EL (cell line): ENCODE data around the gene COL4A2.

ENCODE experiments used
- DNase-seq: peaks from one replicate; pipeline ENCODE4 v3.0.0-alpha.2; 2016

COL4A2 gene

GRCh38 chr13:110306960-110307766 is at the start of gene COL4A2, which contains the start of gene COL4A1:
COL4A2 (plus strand) TSS chr13:110307284; CDS start chr13:110307904, 620 bp downstream.
COL4A1 (minus strand) TSS chr13:110307157; CDS start chr13:110307027, 130 bp downstream.
- DNase-seq, result peak; percentile 78

GRCh38 chr13:110257408-110257807 is 49.7 kb upstream of the COL4A2 start:
- no peak for DNase-seq

- peak; percentile 32 for DNase-seq
Observed at GRCh38 chr13:110258876-110259631, 48.0 kb upstream of the COL4A2 start.

- DNase-seq, result peak; percentile 38
Observed at GRCh38 chr13:110259651-110260050, 47.4 kb upstream of the COL4A2 start.

- no peak for DNase-seq
Observed at GRCh38 chr13:110261166-110262081, 45.7 kb upstream of the COL4A2 start.

GRCh38 chr13:110262082-110262436 is 45.0 kb upstream of the COL4A2 start:
- no peak for DNase-seq

DNA sequence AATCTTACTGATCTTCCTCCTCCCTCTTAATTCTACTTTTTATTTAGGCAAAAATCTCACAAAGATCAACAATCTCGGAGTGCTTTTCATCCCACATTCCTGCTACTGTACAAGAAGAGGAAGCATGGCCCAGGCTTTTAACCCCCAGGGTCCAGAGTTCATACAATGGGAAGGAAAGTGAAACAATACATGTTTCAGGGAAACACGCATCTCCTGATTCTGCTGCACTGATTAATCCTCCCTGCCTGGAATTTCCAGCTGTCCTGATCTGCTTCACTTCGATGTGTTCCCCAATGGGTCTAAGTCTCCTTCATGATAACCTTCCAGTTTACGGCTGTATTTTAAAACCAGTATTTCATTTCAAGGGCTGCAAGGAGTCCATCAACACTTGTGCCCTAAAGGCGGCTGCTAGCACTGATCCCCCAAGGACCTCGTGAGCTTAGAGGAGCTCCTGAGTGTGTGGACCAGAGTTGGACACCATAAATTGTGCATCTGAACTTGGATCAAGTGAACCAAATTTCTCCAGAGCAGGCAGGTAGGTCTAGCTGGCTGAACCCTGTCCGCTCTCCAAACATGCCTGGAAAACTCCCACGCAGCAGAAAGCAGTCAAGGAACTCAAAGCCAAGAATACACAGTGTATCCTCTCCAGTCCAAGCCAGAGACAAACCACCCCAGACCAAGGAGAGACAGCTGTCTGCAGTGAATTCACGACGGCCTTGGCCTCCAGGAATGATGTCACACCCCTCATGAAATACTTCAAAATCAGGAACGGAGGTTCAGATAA is 44.4 kb upstream of the COL4A2 start:
- no peak for DNase-seq

DNA sequence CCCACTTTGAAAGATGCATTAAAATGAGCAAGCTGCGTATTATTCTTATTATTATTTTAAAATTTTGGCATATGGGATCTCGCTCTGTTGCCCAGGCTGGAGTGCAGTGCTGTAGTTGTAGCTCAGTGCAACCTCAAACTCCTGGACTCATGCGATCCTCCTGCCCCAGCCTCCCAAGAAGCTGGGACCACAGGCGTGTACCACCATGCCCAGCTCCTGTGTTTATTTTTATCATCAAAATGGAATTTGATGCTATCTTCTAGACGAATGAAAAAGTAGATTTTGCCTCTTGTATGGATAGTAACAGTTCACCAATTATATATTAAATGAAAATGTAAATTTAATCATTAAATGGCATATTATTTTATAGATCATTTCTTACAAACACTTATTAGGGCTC is 43.7 kb upstream of the COL4A2 start:
- no peak for DNase-seq

DNA sequence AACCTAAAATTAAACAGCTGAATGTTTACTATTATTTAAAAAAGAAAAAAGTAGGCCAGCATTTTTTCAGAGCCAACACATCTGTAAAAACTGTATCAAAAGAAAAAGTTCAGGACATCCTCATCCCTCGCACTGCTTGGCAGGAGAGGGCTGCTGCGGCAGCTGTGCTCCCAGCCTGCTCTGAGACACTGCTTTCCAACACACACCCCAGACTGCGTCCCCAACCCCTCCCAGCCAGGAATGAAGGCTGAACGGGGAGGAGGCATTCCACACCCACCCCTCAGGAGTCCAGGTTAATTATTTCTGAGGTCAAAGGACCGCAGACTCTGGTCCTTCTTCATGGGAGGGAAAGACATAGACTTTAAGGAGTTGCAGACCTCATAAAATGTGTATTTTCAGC is 43.2 kb upstream of the COL4A2 start:
- DNase-seq, result no peak

GRCh38 chr13:110264685-110265275 is 42.3 kb upstream of the COL4A2 start:
- no peak for DNase-seq

DNA sequence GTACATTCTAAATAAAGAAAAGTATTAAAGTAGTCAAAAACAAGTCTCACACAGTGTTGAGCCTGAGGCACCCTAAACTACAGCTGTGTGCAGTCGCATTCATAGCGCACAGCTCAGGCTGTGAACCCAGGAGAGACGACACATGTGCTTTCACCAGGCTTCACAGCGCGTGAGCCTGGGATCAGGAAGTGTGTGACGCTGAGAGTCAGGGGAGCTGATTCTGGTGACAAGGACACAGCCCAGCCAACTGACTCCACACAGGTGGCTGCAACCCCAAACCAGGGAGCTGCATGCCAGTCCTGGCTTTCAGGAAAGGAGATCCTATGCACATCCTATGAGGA is 41.8 kb upstream of the COL4A2 start:
- no peak for DNase-seq

DNA sequence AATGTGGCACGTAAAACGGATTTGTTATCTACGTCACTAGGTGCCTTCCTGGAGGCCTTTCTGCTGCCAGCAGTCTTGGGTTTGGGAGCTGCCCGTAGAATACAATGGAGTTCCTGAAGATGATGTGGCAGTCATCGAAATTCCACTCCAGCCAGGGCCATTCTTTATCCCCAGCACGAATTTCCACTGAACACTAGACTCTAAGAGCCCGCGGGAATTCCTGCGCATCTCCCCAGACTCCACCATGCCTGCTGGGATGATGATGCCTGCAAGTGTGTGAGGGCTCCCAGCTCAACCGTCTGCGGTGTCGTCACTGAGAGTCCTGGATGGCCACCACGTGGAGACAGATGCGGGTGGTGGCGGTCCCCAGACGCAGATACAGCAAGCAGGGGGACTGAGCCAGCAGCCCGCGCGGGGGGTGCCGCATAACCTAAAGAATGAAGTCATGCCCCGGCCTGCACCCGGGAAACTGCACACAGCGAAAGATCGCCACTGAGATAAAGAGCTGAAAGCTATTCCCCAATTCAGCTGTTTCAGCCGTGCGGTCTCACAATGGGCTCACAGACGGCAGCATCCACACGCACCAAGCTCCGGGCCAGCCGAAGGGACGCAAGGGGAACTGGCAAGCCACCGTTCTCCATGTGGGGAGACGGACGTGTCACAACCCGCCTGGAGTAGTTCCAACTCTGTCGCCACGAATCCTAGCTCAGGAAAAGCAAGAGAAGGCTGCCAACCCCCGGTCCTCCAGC is 41.2 kb upstream of the COL4A2 start:
- DNase-seq, result no peak

GRCh38 chr13:110266431-110266809 is 40.7 kb upstream of the COL4A2 start:
- no peak for DNase-seq

GRCh38 chr13:110266983-110267382 is 40.1 kb upstream of the COL4A2 start:
- DNase-seq, result no peak

DNA sequence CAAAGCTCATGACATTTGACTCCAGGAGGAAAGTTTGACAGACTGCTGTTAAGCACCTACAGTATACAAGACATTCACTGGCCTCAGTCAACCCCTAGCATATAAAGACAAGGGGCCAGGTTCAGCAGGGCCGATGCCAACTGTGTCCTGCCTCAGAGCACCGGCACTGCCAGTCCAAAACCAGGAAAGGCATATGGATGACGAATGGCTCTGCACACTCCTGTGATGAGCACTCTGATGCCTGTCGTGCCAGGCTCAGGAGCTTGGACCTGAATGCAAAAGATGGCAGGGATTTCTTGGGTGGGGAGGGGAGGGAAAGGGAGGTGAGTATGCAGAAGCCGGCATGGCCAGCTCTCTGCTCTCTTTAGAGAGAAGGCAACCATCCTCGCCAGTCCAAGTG is 39.0 kb upstream of the COL4A2 start:
- no peak for DNase-seq

GRCh38 chr13:110268576-110269185 is 38.4 kb upstream of the COL4A2 start:
- no peak for DNase-seq

DNA sequence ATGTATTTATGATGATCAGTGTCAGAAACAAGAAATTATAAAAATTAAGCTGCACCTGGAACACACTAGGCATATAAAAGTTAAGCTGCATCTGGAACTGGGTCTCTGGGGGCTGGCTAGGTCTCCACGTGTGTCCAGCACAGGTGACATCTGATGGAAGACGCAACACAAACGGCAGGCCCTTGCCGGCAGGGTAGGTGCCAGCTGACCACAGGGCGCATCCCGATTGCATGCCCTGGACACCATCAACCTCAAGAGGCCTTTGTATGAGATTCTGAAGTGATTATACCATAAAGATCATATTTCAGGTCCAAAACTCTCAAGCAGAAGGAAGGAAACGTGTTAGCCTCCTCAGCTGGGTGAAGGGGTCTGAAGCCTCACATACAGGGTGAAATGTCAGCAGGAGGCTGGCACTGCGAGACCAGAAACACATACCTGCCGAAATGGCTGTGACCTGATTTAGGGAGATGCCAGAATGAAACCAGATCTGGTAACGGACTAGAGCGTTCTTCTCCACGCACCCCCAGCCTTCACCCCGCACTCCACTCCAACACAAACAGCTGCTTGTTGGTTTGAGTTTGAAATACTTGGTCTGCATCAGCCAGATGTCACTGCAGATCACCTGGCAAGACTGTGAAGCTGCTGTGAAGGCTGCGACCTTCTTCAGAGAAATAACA is 37.4 kb upstream of the COL4A2 start:
- no peak for DNase-seq

- no peak for DNase-seq
Observed at GRCh38 chr13:110270507-110270906, 36.6 kb upstream of the COL4A2 start.

- no peak for DNase-seq
Observed at GRCh38 chr13:110271313-110271712, 35.8 kb upstream of the COL4A2 start.

DNA sequence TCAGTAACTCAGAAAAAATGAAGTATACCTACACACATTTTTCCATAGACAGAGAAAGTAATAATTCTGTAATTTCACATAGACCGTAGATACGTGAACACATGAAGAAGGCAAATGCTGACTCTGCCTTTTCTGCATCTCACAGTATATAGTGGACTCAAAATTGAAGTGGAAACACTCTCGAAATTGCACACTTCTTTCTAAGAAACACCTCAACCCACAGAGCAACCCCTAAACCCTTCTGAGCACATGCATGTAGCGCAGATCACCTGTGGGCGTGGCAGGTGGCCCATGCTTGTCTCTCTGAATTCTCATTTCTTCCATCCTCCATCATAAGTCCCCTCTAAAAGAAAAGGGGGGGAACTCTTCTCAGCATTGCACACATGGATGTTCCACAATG is 34.9 kb upstream of the COL4A2 start:
- no peak for DNase-seq
